ENCODE measurements around the gene POMC.
A peak's percentile ranks its signal among the peaks of the same experiment; 100 is the strongest.

POMC gene

GRCh38 chr2:25187729-25188350 lies 19.5 kb upstream of the POMC start:
- Histone ChIP-seq H4K8ac (ENCODE audit: low read depth, low read length) (no peak overlapping the region), H3K79me2 (ENCODE audit: control insufficient read depth, insufficient read depth, low read length) (no peaks in the 10 kb centered on the region), H4K5ac (ENCODE audit: low read length) (no peak overlapping the region), H3K23ac (ENCODE audit: low read length) (no peak overlapping the region), H3K9ac (ENCODE audit: low read length) (no peak overlapping the region), H2AK5ac (ENCODE audit: low read length) (no peak overlapping the region), H3K4me3 (ENCODE audit: low read length) (no peak overlapping the region), H3K27ac (ENCODE audit: low read depth, low read length) (no peak overlapping the region), H2BK5ac (ENCODE audit: low read length) (no peak overlapping the region), H2BK120ac (ENCODE audit: low read depth, low read length) (no peak overlapping the region), H3K79me1 (ENCODE audit: low read length) (no peaks in the 10 kb centered on the region), H2BK15ac (replicated peaks; ENCODE audit: low read depth) (no peak overlapping the region), H3K4me1 (ENCODE audit: control insufficient read depth, low read depth, low read length) (peaks cover 2% of the 10 kb centered on the region), H3K56ac (ENCODE audit: low read length) (no peak overlapping the region), H3K4ac (ENCODE audit: low read depth, low read length) (no peak overlapping the region), H3K36me3 (ENCODE audit: control insufficient read depth, insufficient read depth, low read length) (no peaks in the 10 kb centered on the region), H3K27me3 (ENCODE audit: insufficient read depth, low read length, poor library complexity) (no peaks in the 10 kb centered on the region), H3K18ac (ENCODE audit: low read length) (no peak overlapping the region), H3K4me2 (ENCODE audit: low read length) (no peak overlapping the region)
- DNase-seq: no peak
- no CpG with 5 or more reads among the region's 11 CpGs for WGBS (ENCODE audit: extremely low coverage, insufficient coverage, low lambda C conversion rate)

GRCh38 chr2:25184254-25184653 lies 15.9 kb upstream of the POMC start:
- no peak overlapping the region for H4K5ac ChIP-seq (ENCODE audit: low read length)
- H2BK5ac ChIP-seq (ENCODE audit: low read length): no peak overlapping the region
- H3K4ac ChIP-seq (ENCODE audit: low read depth, low read length): no peak overlapping the region
- H3K79me2 ChIP-seq (ENCODE audit: control insufficient read depth, insufficient read depth, low read length): no peaks in the 10 kb centered on the region
- no peak overlapping the region for H3K4me3 ChIP-seq (ENCODE audit: low read length)
- no peaks in the 10 kb centered on the region for H3K27me3 ChIP-seq (ENCODE audit: insufficient read depth, low read length, poor library complexity)
- H2BK120ac ChIP-seq (ENCODE audit: low read depth, low read length): no peak overlapping the region
- no peak overlapping the region for H3K27ac ChIP-seq (ENCODE audit: low read depth, low read length)
- no peaks in the 10 kb centered on the region for H3K36me3 ChIP-seq (ENCODE audit: control insufficient read depth, insufficient read depth, low read length)
- H3K9ac ChIP-seq (ENCODE audit: low read length): no peak overlapping the region
- H3K23ac ChIP-seq (ENCODE audit: low read length): no peak overlapping the region
- H3K56ac ChIP-seq (ENCODE audit: low read length): no peak overlapping the region
- no peak overlapping the region for H3K4me2 ChIP-seq (ENCODE audit: low read length)
- H3K4me1 ChIP-seq (ENCODE audit: control insufficient read depth, low read depth, low read length): no peaks in the 10 kb centered on the region
- no peak for DNase-seq
- WGBS (ENCODE audit: extremely low coverage, insufficient coverage, low lambda C conversion rate): no CpG with 5 or more reads among the region's 5 CpGs
- no peak overlapping the region for H4K8ac ChIP-seq (ENCODE audit: low read depth, low read length)
- H3K18ac ChIP-seq (ENCODE audit: low read length): no peak overlapping the region
- H2AK5ac ChIP-seq (ENCODE audit: low read length): no peak overlapping the region
- no peak overlapping the region for H2BK15ac ChIP-seq (replicated peaks; ENCODE audit: low read depth)
- H3K79me1 ChIP-seq (ENCODE audit: low read length): no peaks in the 10 kb centered on the region

- H3K18ac ChIP-seq (ENCODE audit: low read length): no peak overlapping the region
- no peak overlapping the region for H2BK120ac ChIP-seq (ENCODE audit: low read depth, low read length)
- H3K4me1 ChIP-seq (ENCODE audit: control insufficient read depth, low read depth, low read length): no peaks in the 10 kb centered on the region
- no peak for DNase-seq
- H3K4me3 ChIP-seq (ENCODE audit: low read length): no peak overlapping the region
- H2BK5ac ChIP-seq (ENCODE audit: low read length): no peak overlapping the region
- no peak overlapping the region for H3K23ac ChIP-seq (ENCODE audit: low read length)
- no peaks in the 10 kb centered on the region for H3K79me1 ChIP-seq (ENCODE audit: low read length)
- H2AK5ac ChIP-seq (ENCODE audit: low read length): no peak overlapping the region
- H3K56ac ChIP-seq (ENCODE audit: low read length): no peak overlapping the region
- no peaks in the 10 kb centered on the region for H3K27me3 ChIP-seq (ENCODE audit: insufficient read depth, low read length, poor library complexity)
- H3K36me3 ChIP-seq (ENCODE audit: control insufficient read depth, insufficient read depth, low read length): no peaks in the 10 kb centered on the region
- H3K4me2 ChIP-seq (ENCODE audit: low read length): no peak overlapping the region
- H2BK15ac ChIP-seq (replicated peaks; ENCODE audit: low read depth): no peak overlapping the region
- no peak overlapping the region for H3K9ac ChIP-seq (ENCODE audit: low read length)
- H3K27ac ChIP-seq (ENCODE audit: low read depth, low read length): no peak overlapping the region
- no peaks in the 10 kb centered on the region for H3K79me2 ChIP-seq (ENCODE audit: control insufficient read depth, insufficient read depth, low read length)
- no CpG with 5 or more reads among the region's 10 CpGs for WGBS (ENCODE audit: extremely low coverage, insufficient coverage, low lambda C conversion rate)
- H3K4ac ChIP-seq (ENCODE audit: low read depth, low read length): no peak overlapping the region
- no peak overlapping the region for H4K8ac ChIP-seq (ENCODE audit: low read depth, low read length)
- H4K5ac ChIP-seq (ENCODE audit: low read length): no peak overlapping the region
These were observed 10.6 kb upstream of the POMC start for GRCh38 chr2:25178976-25179375.

GRCh38 chr2:25177211-25177611 lies 8.8 kb upstream of the POMC start:
- no peak overlapping the region for H4K8ac ChIP-seq (ENCODE audit: low read depth, low read length)
- DNase-seq: no peak
- no peak overlapping the region for H3K56ac ChIP-seq (ENCODE audit: low read length)
- H3K36me3 ChIP-seq (ENCODE audit: control insufficient read depth, insufficient read depth, low read length): no peaks in the 10 kb centered on the region
- H3K27me3 ChIP-seq (ENCODE audit: insufficient read depth, low read length, poor library complexity): no peaks in the 10 kb centered on the region
- H2AK5ac ChIP-seq (ENCODE audit: low read length): no peak overlapping the region
- H2BK5ac ChIP-seq (ENCODE audit: low read length): no peak overlapping the region
- no peak overlapping the region for H2BK120ac ChIP-seq (ENCODE audit: low read depth, low read length)
- no peak overlapping the region for H3K18ac ChIP-seq (ENCODE audit: low read length)
- no peak overlapping the region for H3K4ac ChIP-seq (ENCODE audit: low read depth, low read length)
- H3K79me2 ChIP-seq (ENCODE audit: control insufficient read depth, insufficient read depth, low read length): no peaks in the 10 kb centered on the region
- no peak overlapping the region for H2BK15ac ChIP-seq (replicated peaks; ENCODE audit: low read depth)
- WGBS (ENCODE audit: extremely low coverage, insufficient coverage, low lambda C conversion rate): no CpG with 5 or more reads among the region's 8 CpGs
- H3K9ac ChIP-seq (ENCODE audit: low read length): no peak overlapping the region
- H4K5ac ChIP-seq (ENCODE audit: low read length): no peak overlapping the region
- no peak overlapping the region for H3K23ac ChIP-seq (ENCODE audit: low read length)
- H3K4me3 ChIP-seq (ENCODE audit: low read length): no peak overlapping the region
- no peaks in the 10 kb centered on the region for H3K79me1 ChIP-seq (ENCODE audit: low read length)
- H3K4me2 ChIP-seq (ENCODE audit: low read length): no peak overlapping the region
- no peaks in the 10 kb centered on the region for H3K4me1 ChIP-seq (ENCODE audit: control insufficient read depth, low read depth, low read length)
- no peak overlapping the region for H3K27ac ChIP-seq (ENCODE audit: low read depth, low read length)

GRCh38 chr2:25176541-25177181 lies 8.3 kb upstream of the POMC start:
- no peak overlapping the region for H3K27ac ChIP-seq (ENCODE audit: low read depth, low read length)
- no peaks in the 10 kb centered on the region for H3K79me1 ChIP-seq (ENCODE audit: low read length)
- H2BK5ac ChIP-seq (ENCODE audit: low read length): no peak overlapping the region
- DNase-seq: peak; percentile 36
- H2BK120ac ChIP-seq (ENCODE audit: low read depth, low read length): no peak overlapping the region
- no peak overlapping the region for H3K23ac ChIP-seq (ENCODE audit: low read length)
- H3K9ac ChIP-seq (ENCODE audit: low read length): no peak overlapping the region
- no CpG with 5 or more reads among the region's 5 CpGs for WGBS (ENCODE audit: extremely low coverage, insufficient coverage, low lambda C conversion rate)
- H4K5ac ChIP-seq (ENCODE audit: low read length): no peak overlapping the region
- H3K27me3 ChIP-seq (ENCODE audit: insufficient read depth, low read length, poor library complexity): no peaks in the 10 kb centered on the region
- H2BK15ac ChIP-seq (replicated peaks; ENCODE audit: low read depth): no peak overlapping the region
- H3K4me2 ChIP-seq (ENCODE audit: low read length): no peak overlapping the region
- H3K18ac ChIP-seq (ENCODE audit: low read length): no peak overlapping the region
- no peaks in the 10 kb centered on the region for H3K4me1 ChIP-seq (ENCODE audit: control insufficient read depth, low read depth, low read length)
- H3K56ac ChIP-seq (ENCODE audit: low read length): no peak overlapping the region
- no peak overlapping the region for H3K4ac ChIP-seq (ENCODE audit: low read depth, low read length)
- no peaks in the 10 kb centered on the region for H3K36me3 ChIP-seq (ENCODE audit: control insufficient read depth, insufficient read depth, low read length)
- no peaks in the 10 kb centered on the region for H3K79me2 ChIP-seq (ENCODE audit: control insufficient read depth, insufficient read depth, low read length)
- no peak overlapping the region for H3K4me3 ChIP-seq (ENCODE audit: low read length)
- no peak overlapping the region for H2AK5ac ChIP-seq (ENCODE audit: low read length)
- no peak overlapping the region for H4K8ac ChIP-seq (ENCODE audit: low read depth, low read length)

- Histone ChIP-seq H2AK5ac (ENCODE audit: low read length) (no peak overlapping the region), H2BK5ac (ENCODE audit: low read length) (no peak overlapping the region), H4K8ac (ENCODE audit: low read depth, low read length) (no peak overlapping the region), H3K4me2 (ENCODE audit: low read length) (no peak overlapping the region), H3K27me3 (ENCODE audit: insufficient read depth, low read length, poor library complexity) (no peaks in the 10 kb centered on the region), H3K56ac (ENCODE audit: low read length) (no peak overlapping the region), H2BK15ac (replicated peaks; ENCODE audit: low read depth) (no peak overlapping the region), H2BK120ac (ENCODE audit: low read depth, low read length) (no peak overlapping the region), H3K23ac (ENCODE audit: low read length) (no peak overlapping the region), H3K18ac (ENCODE audit: low read length) (no peak overlapping the region), H3K4ac (ENCODE audit: low read depth, low read length) (no peak overlapping the region), H3K79me1 (ENCODE audit: low read length) (no peaks in the 10 kb centered on the region), H3K27ac (ENCODE audit: low read depth, low read length) (no peak overlapping the region), H3K36me3 (ENCODE audit: control insufficient read depth, insufficient read depth, low read length) (no peaks in the 10 kb centered on the region), H3K9ac (ENCODE audit: low read length) (no peak overlapping the region), H3K4me3 (ENCODE audit: low read length) (no peak overlapping the region), H3K79me2 (ENCODE audit: control insufficient read depth, insufficient read depth, low read length) (no peaks in the 10 kb centered on the region), H4K5ac (ENCODE audit: low read length) (no peak overlapping the region), H3K4me1 (ENCODE audit: control insufficient read depth, low read depth, low read length) (no peaks in the 10 kb centered on the region)
- DNase-seq: no peak
- WGBS (ENCODE audit: extremely low coverage, insufficient coverage, low lambda C conversion rate): no CpG with 5 or more reads among the region's 6 CpGs
These were observed 7.8 kb upstream of the POMC start for GRCh38 chr2:25176138-25176537.
